Body of pancreas (tissue), 4 donors: ENCODE results near the gene FNIP1.

Experiments used
- POLR2A ChIP-seq, 3 donors: fragments of 450-650 bp; IDR thresholded peaks; one replicate each; pipeline ENCODE4 v1.6.1; 2016; ENCODE audit warnings: antibody characterized with exemption in 3 of 3, mild to moderate bottlenecking in 2 of 3
- TF ChIP-seq, protein P1 (sequence below), 7 experiments: fragments of 450-650 bp in 4 of 7; fragments of 200-600 bp in 3 of 7; sonication (generic) in 3 of 7; IDR thresholded peaks; one replicate each; pipeline ENCODE4 v1.5.1; 2016 to 2019; ENCODE audit warnings: antibody characterized with exemption in 7 of 7

- TF ChIP-seq, protein P1, sequence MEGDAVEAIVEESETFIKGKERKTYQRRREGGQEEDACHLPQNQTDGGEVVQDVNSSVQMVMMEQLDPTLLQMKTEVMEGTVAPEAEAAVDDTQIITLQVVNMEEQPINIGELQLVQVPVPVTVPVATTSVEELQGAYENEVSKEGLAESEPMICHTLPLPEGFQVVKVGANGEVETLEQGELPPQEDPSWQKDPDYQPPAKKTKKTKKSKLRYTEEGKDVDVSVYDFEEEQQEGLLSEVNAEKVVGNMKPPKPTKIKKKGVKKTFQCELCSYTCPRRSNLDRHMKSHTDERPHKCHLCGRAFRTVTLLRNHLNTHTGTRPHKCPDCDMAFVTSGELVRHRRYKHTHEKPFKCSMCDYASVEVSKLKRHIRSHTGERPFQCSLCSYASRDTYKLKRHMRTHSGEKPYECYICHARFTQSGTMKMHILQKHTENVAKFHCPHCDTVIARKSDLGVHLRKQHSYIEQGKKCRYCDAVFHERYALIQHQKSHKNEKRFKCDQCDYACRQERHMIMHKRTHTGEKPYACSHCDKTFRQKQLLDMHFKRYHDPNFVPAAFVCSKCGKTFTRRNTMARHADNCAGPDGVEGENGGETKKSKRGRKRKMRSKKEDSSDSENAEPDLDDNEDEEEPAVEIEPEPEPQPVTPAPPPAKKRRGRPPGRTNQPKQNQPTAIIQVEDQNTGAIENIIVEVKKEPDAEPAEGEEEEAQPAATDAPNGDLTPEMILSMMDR (IDR thresholded peaks at IDR 0.05): no peak
- no peak for TF ChIP-seq POLR2A (IDR thresholded peaks at IDR 0.05)
Measured at GRCh38 chr5:131792896-131793295, 3.9 kb downstream of the FNIP1 start.
